Kidney tubule cell (primary cell): ENCODE measurements around the gene NAA25.
"Not testable (repeated sequence)": the region's sequence is repeated elsewhere in the genome, so short reads cannot be mapped to it uniquely, and the experiment has no call there.

Experiments used
- DNase-seq: peaks from one replicate; pipeline ENCODE4 v3.0.0-alpha.2; 2018; ENCODE audit warnings: low spot score

NAA25 gene

DNA sequence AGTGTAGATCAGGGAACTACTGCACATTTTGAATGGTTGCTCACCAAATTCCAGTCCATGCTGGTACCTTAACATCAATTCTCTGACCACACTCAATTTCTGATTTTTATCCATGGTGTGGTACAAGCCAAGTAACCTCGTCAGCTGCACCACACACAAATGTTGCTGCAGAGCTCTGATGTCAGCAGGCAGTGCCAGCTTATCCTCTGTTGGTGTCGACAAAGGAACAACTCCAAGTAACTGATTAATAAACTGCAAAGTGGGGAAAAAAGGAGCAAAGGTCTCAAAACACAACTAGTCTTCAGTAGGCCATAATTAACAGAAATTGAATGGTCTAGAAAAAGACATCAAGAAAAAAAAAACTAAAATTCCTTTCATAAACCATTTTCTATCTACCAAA lies 47.4 kb downstream of the NAA25 start:
- DNase-seq = no peak

DNA sequence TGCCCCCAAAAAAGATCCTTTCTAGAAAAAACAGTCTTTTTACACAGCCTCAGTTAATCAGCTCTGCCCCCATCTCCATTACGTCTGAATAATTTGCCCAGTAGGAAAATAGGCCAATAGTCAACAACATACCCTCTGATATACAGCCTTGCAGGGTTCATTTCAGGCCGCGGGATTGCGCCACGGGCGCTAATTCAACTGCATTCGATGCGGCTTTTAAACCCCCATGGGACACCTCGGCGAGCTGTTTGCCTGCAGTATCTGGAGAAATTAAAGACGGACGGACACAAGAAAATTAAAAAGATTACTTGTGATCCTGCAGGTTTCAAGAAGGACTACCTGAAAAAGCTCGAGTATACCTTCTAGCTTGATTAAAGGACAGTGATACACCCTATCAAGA lies 59.2 kb downstream of the NAA25 start:
- DNase-seq = no peak

DNA sequence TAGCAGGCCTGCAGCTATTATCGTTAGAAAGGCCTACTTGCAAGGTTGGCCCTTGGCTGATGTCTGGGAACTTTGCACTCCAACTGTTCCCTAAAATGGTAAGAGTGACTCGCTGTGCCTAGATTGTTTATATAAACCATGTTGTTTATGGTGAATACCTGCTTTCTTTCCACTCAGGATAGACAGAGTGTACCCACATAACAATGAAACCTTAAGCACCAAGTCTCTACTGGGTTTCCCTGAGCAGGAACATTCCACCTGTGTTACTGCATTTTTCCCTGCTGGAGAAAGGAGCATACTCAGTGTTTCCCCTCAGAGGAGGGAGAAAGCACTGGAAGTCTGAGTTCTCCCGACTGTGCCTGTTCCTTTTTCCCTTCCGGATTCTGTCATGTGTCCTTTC lies 62.6 kb downstream of the NAA25 start:
- no peak for DNase-seq

DNA sequence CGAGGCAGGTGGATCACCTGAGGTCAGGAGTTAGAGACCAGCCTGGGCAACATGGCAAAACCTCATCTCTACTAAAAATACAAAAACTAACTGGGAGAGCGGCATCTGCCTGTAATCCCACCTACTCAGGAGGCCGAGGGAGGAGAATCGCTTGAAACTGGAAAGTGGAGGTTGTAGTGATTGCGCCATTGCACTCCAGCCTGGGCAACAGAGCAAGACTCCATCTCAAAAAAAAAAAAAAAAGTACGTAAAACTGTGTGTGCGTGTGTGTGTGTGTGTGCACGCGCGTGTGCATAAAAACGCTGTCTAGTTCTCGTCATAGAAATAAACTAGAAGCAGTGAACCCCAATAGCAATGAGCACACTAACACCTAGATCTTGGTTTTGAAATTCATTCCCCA lies 72.0 kb downstream of the NAA25 start:
- DNase-seq = not testable (repeated sequence)

DNA sequence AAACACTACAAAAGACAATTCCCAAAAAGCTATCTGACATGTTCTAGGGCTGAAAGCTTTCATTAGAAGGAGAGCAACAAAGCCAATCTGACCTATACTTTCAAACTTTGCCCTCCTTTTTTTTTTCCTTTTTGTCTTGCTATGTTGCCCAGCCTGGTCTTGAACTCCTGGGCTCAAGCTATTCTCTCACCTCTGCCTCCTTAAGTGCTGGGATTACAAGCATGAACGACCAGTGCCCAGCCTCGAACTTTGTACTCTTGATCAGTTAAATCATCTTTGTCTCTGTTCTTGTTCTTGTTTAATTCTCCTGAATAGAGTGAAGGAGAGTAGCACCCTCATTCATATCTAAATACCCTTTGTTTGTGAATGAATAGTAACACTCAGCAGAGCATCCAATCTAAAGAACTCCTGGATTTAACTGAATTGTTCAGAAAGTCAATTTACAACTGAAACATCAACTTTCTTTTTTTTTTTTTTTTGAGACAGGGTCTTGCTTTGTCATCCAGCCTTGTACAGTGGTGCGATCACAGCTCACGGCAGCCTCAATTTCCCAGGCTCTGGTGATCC lies 73.3 kb downstream of the NAA25 start:
- no peak for DNase-seq

DNA sequence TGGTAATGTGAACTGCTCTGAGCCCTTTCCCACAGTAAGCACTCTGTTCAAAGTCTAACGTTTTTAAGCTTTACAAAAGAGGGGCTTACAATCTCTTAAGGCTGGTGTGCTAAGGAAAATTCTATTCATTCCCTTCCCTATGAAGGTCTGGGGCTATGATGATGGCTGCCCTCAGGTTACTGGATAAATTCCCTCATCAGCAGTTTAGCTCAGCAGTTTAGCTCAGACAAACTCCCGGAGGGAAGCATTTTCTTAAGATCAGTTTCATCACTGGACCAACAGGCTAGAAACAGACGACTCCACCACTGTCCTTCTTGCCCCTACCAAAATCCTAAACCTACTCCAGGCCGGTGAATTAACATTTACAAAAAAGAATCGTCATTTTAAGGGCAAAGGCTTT lies 76.3 kb downstream of the NAA25 start:
- no peak for DNase-seq

DNA sequence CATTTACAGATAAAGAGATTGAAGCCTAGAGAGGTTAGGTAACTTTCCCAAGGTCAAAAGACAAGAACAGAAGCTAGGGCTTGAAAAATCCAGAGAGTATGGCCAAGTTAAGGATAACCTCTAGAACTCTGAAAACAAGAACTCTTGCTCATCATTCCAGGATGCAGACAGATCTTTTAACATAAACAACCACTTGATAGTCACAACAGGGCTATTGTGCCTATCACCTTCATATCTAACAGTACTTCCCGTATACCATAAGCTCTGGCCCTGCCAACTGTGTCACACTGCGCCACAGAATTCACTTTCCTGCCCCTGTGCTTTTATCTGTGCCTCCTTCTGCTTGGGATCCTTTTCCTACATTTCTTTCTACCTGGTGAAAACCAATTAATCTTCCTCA lies 77.1 kb downstream of the NAA25 start:
- no peak for DNase-seq

DNA sequence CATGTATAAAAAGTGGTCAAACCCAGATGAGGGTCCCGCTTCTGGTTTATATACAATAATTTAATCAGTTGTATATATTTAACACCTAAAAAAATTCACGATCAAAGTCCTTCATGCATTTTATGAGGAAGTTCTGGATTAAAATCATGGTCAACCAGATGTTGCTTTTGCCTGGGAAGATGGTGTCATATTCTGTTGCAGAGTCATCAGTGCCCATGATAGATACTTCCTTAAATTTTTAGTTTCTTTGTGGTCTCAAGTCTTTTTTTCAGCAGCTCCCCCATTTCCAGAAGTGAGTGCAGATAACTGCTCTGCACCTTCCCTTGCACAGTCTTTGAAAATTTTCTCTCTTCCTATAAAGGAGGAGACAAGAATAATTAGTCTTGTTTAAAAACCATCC lies 79.3 kb downstream of the NAA25 start:
- DNase-seq = no peak

DNA sequence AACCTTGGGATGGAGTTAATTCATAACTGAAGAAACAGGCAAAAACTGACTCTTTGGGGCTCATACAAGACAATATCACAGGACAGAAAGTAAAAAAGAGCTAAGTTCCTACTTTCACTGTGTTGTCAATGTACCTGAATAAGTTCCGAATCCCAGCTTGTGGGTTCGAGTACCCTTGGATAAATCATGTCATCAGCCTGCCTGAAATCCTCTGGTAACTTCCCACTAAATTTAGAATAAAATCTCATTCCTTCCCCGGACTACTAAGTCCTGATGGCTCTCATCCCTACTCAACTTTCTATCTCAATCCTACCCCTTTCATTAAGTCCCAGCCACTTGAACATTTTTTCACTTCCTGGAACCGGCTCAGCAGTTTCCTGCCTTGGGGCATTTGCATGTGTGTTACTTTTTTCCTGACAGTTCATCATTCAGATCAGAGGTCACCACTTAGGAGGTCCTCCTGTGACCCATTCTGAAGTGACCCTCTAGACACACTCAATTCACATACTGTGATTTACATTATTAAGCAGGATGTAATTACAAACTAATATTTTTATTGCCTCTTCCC lies 82.7 kb downstream of the NAA25 start:
- no peak for DNase-seq

DNA sequence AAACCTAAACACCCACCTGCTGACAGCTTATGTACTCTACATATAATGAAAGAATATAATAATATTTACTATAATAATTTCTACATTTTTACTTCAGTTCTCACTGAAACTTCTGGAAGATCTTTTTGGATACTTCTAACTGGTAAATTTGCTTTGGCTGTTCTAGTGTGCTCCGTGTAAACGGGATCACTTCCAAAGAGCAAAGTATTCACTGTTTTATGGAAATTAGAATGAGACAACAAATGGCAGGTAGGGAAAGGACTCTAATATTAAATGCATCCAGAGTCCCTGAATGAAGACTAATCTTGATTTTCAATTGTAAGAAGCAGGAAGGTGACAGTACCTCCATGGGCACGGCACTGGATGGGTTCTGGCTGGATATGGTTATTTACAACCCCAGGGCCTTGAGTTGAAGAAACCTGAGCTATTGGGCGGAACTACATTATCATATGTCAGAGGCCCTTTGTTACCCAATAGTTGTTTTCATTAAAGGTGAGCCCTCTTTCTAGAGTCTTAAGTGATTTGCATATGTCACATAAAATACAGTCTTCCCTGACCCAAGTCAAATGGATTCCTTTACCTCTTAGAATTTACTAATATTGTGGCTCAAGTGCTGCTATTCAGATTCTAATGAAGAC lies 84.7 kb downstream of the NAA25 start:
- DNase-seq = no peak

DNA sequence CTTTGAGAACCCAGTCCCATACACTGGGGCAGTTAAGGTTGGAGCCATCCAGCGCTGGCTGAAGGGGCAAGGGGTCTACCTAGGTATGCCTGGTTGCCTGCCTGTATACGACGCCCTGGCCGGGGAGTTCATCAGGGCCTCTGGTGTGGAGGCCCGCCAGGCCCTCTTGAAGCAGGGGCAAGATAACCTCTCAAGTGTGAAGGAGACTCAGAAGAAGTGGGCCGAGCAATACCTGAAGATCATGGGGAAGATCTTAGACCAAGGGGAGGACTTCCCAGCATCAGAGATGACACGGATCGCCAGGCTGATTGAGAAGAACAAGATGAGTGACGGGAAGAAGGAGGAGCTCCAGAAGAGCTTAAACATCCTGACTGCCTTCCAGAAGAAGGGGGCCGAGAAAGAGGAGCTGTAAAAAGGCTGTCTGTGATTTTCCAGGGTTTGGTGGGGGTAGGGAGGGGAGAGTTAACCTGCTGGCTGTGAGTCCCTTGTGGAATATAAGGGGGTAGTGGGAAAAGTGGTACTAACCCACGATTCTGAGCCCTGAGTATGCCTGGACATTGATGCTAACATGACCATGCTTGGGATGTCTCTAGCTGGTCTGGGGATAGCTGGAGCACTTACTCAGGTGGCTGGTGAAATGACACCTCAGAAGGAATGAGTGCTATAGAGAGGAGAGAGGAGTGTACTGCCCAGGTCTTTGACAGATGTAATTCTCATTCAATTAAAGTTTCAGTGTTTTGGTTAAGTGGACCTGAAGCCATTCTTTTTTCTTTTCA lies 86.2 kb downstream of the NAA25 start:
- DNase-seq = no peak

DNA sequence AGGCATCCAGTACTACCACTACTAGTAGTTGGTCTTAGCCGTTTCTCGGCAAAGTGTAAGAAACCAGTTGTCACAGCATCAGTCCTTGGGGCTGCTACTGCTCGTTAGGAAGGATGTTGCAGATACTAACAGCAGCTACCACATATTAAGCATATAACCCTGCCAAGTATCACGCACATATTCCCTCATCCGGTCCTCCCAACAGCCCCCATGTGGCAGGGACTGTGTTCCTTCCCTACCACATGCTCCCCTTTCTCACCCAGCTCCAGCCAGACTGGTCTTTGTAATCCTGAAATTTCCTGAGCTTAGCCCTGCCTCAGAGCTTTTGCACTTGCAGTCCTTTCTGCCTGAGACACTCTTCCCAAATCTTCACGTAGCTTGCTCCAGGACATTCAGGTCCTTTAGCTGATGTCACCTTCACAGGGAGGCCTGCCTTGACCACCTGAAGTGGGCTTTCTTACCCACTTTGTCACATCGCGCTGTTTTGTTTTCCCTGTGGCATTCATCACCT lies 87.6 kb downstream of the NAA25 start:
- DNase-seq = no peak

DNA sequence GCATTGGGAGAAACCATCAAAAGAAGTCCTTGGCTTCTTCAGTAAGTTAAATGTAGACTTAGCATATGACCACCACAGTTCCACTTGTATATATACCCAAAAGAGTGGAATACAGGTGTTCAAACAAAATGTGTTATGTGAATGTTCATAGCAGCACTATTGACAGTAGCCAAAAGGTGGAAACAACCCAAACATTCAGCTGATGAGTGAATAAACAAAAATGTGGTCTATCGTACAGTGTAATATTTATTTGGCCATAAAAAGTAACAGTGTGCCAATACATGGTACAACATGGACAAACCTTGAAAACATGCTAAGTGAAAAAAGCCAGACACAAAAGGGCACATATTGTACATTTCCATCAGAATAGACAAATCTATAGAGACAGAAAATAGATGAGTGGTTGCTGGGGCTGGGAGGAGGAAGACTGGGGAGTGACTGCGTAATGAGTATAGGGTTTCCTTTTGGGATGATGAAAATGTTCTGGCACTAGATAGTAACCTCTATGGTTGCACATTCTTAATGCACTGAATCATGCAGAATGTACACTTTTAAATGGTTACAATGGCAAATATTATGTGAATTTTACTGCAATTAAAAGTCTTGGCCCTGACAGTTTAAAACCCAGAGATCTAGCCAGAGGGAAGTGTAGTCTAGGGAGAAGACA lies 89.9 kb downstream of the NAA25 start:
- DNase-seq = no peak

DNA sequence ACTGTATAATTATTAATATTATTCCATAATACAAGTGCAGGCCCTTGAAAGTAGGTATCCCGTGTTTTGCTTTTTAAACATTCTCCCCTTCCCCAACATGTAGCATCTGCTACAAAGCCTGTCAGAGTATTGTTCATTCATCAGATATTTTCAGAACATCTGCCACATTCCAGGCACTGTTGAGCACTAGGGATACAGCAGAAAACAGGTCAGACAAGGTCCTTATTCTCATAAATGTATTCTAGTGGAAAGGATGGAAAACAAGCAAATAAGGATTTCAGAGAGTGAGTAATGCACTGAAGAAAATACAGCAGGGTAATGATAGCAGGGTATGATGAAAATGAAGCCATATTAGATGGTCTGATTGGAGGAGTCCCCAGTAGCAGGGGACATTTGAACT lies 91.5 kb downstream of the NAA25 start:
- no peak for DNase-seq

DNA sequence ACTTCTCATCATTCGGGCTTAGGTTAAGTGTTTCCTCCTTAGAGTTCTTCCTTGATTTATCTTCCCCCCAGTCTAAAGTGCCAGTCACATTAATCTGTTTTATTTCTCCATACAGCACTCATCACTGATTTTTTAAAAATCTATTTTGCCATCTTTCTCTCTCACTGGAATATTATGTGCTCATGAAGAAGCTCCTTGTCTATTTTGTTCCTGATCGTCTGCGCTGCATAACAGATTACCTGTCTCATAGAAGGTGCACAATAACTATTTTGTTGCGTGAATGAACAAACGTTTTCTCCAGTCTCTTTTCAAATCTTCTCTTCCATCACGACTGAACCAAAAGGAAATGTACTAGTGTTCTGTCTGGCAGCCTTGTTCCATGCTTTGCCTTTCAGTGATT lies 92.6 kb downstream of the NAA25 start:
- DNase-seq = no peak

DNA sequence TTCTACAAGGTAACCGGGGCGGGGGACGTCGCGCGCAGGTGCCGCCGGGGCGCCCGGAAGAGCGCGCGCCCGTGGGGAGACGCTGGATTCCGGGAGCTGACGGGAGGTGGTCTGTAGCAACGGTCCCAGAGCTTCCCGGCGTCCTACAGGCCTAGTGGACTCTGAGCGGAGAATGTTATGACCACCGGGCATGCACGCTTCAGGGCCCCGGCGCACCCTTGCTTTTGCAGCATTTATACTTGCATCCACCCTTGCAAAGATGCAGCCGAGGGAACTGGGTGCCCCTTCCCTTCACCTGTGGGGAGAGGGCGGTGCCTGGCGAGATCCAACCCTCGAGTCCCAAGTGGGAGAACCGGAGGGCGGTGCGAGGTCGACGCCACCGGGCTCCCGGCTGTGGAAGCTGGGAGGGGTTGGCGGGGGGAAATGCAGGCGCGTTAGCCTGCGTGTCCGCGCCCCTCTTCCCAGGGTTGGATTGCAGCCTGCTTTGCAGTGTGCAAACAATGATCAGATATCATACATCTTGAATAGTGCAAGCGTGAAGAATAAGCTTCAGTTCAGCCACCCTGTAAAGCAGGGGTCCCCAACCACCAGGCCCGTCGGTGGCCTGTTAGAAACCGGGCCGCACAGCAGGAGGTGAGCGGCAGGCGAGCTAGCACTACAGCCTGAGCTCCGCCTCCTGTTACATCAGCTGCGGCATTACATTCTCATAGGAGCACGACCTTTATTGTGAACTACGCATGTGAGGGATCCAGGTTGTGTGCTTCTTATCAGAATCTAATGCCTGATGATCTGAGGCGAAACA lies 94.8 kb downstream of the NAA25 start:
- DNase-seq = peak; percentile 80

DNA sequence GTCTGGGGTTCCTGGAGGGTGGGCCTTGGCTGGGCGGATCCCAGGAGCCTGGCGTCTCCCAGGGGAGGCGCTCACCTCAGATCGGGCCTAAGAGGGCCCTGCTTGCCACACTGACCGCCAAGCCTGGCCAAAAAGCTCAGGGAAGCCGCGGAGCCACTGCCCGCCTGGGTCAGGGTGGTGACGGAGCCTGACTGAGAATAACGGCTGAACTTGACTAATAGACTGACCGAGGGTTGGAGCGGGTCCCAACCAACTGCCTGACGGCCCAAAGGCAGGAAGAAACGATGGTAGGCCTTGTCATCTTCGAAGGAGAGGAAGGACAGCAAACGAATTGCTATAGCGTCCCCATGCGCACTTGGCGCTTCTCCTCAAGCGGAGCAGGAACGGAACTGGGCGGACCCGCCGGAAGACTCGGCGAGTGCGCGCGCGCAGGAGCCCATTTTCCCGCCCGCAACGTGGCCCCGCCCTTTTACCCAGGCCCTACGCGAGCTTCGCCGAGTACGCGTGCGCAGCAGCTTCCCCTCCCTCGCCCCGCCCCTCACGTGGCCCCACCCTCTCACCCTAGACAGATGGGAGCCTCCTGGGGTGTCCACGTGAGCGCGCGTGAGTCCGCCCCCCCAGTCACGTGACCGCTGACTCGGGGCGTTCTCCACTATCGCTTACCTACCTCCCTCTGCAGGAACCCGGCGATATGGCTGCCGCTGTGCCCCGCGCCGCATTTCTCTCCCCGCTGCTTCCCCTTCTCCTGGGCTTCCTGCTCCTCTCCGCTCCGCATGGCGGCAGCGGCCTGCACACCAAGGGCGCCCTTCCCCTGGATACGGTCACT lies 95.6 kb downstream of the NAA25 start, which contains the start of the genes ERP29 and TMEM116:
TSS of gene ERP29 (plus strand) at position 652 of the 826 bp plus-strand sequence. CDS start at position 692, 40 bp downstream.
TSS of gene TMEM116 (minus strand) at position 391 of the 826 bp plus-strand sequence. CDS start 7,895 bp downstream, outside the sequence.
- DNase-seq = peak; percentile 99

DNA sequence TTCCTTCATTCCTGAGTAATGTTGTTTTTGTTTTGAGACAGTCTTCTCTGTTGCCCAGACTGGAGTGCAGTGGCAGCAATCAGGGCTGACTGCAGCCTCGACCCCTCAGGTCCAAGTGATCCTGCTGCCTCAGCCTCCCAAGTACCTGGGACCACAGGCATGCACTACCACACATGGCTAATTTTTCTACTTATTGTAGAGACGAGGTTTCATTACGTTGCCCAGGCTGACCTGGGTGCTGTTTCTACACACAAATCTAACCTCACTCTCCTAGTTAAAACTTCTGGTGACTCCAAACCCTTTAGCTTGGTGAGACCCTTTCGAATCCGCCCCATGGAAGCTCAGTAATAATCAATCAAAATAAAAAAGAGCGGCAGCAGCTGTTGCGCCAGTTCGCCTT lies 96.9 kb downstream of the NAA25 start:
- DNase-seq = no peak

DNA sequence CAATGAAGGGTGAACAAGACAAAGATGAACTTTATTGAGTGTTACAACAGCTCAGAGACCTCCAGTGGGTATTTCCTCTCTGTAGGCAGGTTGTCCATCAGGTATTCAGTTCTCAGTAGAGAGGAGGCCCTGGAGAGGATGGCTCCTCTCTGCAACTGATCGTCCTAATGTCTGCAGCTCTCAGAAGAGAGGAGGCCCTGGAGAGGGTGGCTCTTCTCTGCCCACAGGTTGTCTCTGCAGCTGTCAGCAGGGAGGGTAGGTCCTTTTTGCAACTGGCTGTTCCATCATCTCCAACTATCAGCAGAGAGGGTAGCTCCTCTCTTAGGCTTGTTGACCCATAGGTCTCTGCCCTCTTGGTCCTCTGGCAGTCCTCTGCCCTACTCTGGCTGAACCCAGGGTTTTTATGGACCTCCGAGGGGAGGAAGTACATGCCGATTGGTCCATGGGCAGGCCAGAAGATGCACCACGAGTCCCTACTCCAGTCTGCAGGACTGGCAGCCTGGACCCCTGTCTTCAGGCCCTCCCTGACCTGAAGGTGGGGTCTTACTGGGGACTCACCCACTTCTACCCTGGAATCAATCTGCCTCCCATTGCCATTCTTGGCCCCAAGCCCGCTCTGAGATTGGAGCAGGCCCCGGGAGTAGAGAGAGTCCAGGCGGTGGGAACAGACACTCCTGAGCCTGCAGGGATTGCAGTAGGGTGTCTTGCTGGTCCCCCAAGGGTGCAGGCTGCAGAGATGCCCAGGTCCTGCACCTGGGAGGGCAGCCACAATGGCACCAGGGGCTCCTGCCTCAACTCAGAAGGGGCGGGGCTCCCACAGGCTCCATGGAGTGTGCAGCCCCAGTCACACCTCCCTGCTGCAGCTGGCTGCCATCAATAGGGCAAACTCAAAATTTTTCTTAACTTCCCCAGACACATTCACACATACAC lies 97.9 kb downstream of the NAA25 start:
- DNase-seq = no peak
